Measurements from ENCODE around the gene KIF5B.
"Not testable (repeated sequence)": the region's sequence is repeated elsewhere in the genome, so short reads cannot be mapped to it uniquely, and the experiment has no call there.

The KIF5B gene

DNA sequence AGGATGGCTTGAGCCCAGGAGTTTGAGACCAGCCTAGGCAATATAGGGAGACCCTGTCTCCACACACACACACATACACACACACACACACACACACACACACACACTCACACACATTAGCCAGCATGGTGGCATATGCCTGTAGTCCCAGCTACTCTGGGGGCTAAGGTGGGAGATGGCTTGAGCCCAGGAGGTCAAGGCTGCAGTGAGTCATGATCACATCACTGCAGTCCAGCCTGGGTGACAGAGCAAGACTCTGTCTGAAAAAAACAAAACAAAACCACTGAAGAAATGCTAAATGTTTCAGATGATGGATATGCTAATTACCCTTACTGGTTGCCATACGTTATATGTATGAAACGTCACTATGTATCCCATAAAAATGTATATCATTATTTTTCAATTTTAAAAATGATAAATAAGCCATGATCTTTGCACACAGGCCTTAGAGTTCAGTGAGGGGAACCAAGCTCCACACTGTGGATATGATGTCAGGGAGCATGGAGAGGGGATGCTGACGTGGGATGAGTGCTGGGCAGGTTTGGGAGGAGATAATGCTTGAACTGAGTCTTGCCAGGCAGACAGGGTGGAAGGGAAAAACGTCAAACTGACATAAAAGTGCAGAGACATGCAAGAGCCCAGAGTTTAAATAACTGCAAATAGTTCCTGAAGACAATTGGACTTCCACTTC lies 81.6 kb downstream of the KIF5B start:
- Histone ChIP-seq H3K4me2 (no peak overlapping the region), H3K36me3 (no peaks in the 10 kb centered on the region), H4K20me1 (no peaks in the 10 kb centered on the region), H3K27ac (no peak overlapping the region), H3K27me3 (no peaks in the 10 kb centered on the region), H3K4me3 (no peak overlapping the region), H3K9me3 (peaks cover under 1% of the 10 kb centered on the region; the same call in 1 of the 2 replicates), H3K4me1 (peaks cover 16% of the 10 kb centered on the region), H3K9ac (no peak overlapping the region)
- no peak for TF ChIP-seq Cebpa-rat (IDR thresholded peaks at IDR 0.05)

DNA sequence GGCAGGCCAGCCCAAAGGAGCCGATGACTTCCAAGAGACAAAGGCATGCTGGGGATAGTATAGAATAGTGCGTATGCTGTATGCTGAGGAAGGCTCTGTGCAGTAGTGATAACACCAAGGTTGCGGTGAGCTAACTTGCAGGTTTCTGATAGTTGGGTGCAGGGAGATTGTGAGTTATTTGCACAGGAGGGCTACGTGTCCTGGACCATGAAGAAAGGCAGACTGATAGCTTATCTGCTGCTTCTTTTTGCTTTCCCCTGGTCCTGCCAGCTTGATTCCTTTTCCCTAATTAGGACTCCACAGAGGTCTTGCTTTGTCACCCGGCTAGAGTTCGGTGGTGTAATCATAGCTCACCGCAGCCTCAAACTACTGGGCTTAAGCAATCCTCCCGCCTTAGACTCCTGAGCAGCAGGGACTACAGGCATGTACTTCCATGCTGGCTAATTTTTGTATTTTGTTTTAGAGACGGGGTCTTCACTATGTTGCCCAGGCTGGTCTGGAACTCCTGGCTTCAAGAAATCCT lies 83.6 kb downstream of the KIF5B start:
- no peak for TF ChIP-seq Cebpa-rat (IDR thresholded peaks at IDR 0.05)
- no peaks in the 10 kb centered on the region for H3K9me3 ChIP-seq
- H3K4me2 ChIP-seq, result no peak overlapping the region

GRCh38 chr10:31969847-31970246 lies 86.4 kb downstream of the KIF5B start:
- H3K4me3 ChIP-seq, H3K27me3 ChIP-seq, H3K27ac ChIP-seq, H3K36me3 ChIP-seq, H4K20me1 ChIP-seq, H3K9me3 ChIP-seq, H3K4me2 ChIP-seq, H3K9ac ChIP-seq, H3K4me1 ChIP-seq: not testable (repeated sequence)

More for the DNA sequence above, 83.6 kb downstream of the KIF5B start:
- Histone ChIP-seq H3K9ac (no peak overlapping the region), H3K36me3 (no peaks in the 10 kb centered on the region), H3K4me1 (peaks cover 10% of the 10 kb centered on the region), H3K27ac (no peak overlapping the region), H3K27me3 (no peaks in the 10 kb centered on the region), H4K20me1 (no peaks in the 10 kb centered on the region), H3K4me3 (no peak overlapping the region)

GRCh38 chr10:31963589-31963980 lies 92.6 kb downstream of the KIF5B start:
- Histone ChIP-seq H3K4me2 (no peak overlapping the region), H4K20me1 (no peaks in the 10 kb centered on the region), H3K27ac (no peak overlapping the region), H3K36me3 (no peaks in the 10 kb centered on the region), H3K9ac (no peak overlapping the region), H3K9me3 (no peaks in the 10 kb centered on the region), H3K27me3 (no peaks in the 10 kb centered on the region), H3K4me1 (peaks cover 9% of the 10 kb centered on the region; the same call in 1 of the 2 replicates), H3K4me3 (no peak overlapping the region)
- no peak for TF ChIP-seq Cebpa-rat (IDR thresholded peaks at IDR 0.05)

DNA sequence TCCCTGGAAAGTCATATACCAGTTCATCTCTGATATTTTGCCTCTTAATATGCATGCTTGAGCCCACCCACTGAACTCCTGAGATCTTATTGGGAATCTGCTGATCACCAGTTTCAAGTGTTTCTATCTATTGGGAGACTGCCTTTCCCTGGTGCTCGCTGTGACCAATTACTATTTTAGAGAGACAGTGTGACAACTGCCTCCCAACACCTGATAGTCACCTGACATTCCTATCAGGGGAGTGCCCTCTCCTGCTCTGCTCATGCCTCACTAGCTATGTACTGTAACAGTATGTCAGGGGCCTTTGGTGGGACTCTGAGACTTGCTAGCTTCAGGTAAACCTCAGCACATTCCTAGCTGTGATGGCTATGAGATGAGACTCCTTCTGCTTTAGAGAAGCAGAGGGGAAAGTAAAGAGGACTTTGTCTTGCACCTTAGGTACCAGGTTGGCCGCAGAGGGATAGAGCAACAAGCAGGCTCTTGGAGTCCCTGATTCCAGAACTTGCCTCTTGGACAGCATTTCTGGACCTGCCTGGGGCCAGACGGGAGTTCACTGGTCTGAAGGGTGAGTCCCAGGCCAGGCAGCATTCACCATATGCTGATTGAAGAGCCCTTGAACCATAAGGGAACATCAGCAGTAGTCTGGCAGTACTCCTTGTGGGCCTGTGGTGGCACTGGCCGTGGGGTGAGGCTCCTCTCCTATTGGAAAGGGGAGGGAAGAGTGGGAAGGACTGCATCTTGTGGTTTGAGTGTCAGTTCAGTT lies 93.2 kb downstream of the KIF5B start:
- Histone ChIP-seq H3K27ac (no peak overlapping the region), H3K4me1 (peaks cover 9% of the 10 kb centered on the region; the same call in 1 of the 2 replicates), H3K36me3 (no peaks in the 10 kb centered on the region), H3K4me2 (peak overlapping the region; percentile 17; the same call in 1 of the 2 replicates), H3K9me3 (no peaks in the 10 kb centered on the region), H4K20me1 (no peaks in the 10 kb centered on the region), H3K4me3 (no peak overlapping the region), H3K9ac (no peak overlapping the region), H3K27me3 (no peaks in the 10 kb centered on the region)
- TF ChIP-seq Cebpa-rat (IDR thresholded peaks at IDR 0.05), result no peak

DNA sequence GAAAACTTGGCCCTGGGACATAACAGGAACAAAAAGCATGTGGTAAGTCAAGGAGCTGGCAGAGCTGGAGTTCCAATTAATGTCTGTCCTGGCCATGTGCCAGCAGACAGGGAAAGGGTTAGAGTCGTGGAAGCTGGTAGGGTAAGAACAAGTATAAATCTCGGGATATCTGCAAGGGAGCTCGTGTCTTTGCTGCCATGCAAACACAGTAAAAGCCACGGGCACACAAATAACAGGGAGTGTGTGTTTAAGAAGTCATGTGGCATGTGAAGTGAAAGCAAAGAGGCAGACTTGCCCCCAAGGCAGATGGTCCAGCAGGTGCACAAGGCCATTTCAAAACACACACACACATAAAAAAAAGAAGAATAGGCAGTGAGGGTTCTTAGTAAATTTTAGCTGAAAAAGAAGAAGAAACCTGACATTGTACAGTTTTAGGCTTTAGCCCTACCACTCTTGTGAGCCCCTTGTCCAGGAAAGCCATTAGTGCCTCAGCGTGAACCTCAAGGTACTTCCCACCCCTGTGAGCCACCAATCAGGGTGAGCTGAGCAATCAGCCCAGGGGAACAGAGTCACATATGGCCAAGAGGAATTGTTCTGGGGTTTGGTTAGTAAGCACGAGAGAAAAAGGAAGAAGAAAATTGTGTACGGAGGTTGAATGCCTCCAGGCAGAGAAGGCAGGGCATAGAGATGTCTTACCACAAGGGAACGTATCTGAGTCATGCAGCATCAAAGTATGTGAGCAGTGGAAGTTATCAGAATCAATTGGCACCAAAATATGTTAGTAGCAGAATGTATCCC lies 94.7 kb downstream of the KIF5B start:
- Histone ChIP-seq H4K20me1 (no peaks in the 10 kb centered on the region), H3K4me1 (peaks cover 9% of the 10 kb centered on the region; the same call in 1 of the 2 replicates), H3K27ac (no peak overlapping the region), H3K27me3 (no peaks in the 10 kb centered on the region), H3K36me3 (no peaks in the 10 kb centered on the region), H3K9ac (no peak overlapping the region), H3K4me2 (no peak overlapping the region), H3K9me3 (no peaks in the 10 kb centered on the region), H3K4me3 (no peak overlapping the region)
- TF ChIP-seq Cebpa-rat (IDR thresholded peaks at IDR 0.05), result no peak

DNA sequence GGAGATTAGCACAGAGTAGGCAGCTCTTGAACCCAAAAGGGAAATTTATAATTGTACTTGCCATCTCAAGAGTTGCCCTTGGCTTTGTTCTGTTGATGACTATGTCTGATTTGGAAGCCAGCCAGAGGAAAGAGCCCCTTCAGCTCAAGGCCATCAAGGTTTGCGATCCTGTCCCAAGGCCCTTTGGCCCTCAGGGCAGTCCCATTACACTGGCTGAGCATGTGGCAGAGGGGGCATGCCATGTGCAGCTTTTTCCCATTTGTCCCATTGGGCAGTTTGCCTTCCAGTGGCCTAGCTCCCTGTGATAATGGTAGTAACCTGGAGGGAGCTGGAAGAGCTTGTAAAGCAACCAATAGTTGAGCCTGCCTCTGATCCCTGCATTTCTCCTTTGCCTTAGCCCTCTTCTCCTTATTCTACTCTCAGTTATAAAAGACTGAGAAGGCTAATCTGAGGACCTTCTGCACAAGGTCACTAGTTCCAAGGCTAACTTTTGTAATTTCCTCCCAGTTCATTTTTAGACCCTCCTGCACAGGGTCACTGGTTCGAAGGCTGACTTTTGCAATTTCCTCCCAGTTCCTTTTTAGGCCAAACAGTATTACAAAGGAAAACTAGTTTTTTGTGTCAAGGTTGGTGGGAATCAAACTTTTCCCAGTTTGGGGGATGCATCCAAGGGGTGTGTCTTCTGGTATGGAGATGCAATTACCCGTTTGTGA lies 96.6 kb downstream of the KIF5B start:
- no peak for TF ChIP-seq Cebpa-rat (IDR thresholded peaks at IDR 0.05)
- no peaks in the 10 kb centered on the region for H3K27me3 ChIP-seq
- H3K4me2 ChIP-seq, result no peak overlapping the region
- no peaks in the 10 kb centered on the region for H3K36me3 ChIP-seq
- H3K27ac ChIP-seq, result no peak overlapping the region
- no peak overlapping the region for H3K9ac ChIP-seq
- H3K4me3 ChIP-seq, result no peak overlapping the region
- H3K4me1 ChIP-seq, result peaks cover 9% of the 10 kb centered on the region; the same call in 1 of the 2 replicates
- peaks cover 15% of the 10 kb centered on the region for H3K9me3 ChIP-seq
- H4K20me1 ChIP-seq, result no peaks in the 10 kb centered on the region

Data from BLaER1 (cell line).